Lung (tissue), 12 donors: ENCODE data around the gene CST8. TPM values are rescaled to one million over a fixed set of nuclear protein-coding genes. Genes with fewer than 3 reads are reported as not detected.

Source experiments
- ATAC-seq: fragments of 200-7000 bp; cut with Tn5 transposase; one replicate; pipeline ENCODE4 v1.9.1; 2020; ENCODE audit warnings: moderate number of reproducible peaks; ENCODE audit not compliant: insufficient read depth, low FRiP score
- DNase-seq, 3 donors: peaks; one replicate each; pipeline ENCODE4 v3.0.0-alpha.2; 2013 to 2017
- H3K27ac ChIP-seq, 2 donors: one replicate each; pipeline ENCODE4 v1.5.1; 2013; ENCODE audit warnings: mild to moderate bottlenecking in 2 of 2, moderate library complexity in 2 of 2, control low read depth in 1 of 2, inconsistent platforms in 1 of 2, low read depth in 1 of 2, low read length in 1 of 2
- H3K27me3 ChIP-seq, 3 donors: one replicate each; pipeline ENCODE4 v1.5.1; 2013; ENCODE audit warnings: low read length in 2 of 3; ENCODE audit not compliant: control insufficient read depth in 3 of 3, insufficient read depth in 3 of 3
- H3K36me3 ChIP-seq, 4 donors: one replicate each; pipeline ENCODE4 v1.5.1; 2013; ENCODE audit warnings: low read length in 4 of 4, mild to moderate bottlenecking in 1 of 4, moderate library complexity in 1 of 4; ENCODE audit not compliant: control insufficient read depth in 4 of 4, insufficient read depth in 4 of 4
- H3K4me1 ChIP-seq, 5 donors: one replicate each; pipeline ENCODE4 v1.5.1; 2013; ENCODE audit warnings: low read length in 5 of 5, mild to moderate bottlenecking in 2 of 5, moderate library complexity in 1 of 5; ENCODE audit not compliant: control insufficient read depth in 5 of 5, insufficient read depth in 5 of 5
- H3K4me3 ChIP-seq: one replicate; pipeline ENCODE4 v1.5.1; 2013; ENCODE audit warnings: mild to moderate bottlenecking, control low read depth, moderate library complexity
- H3K9ac ChIP-seq, 2 donors: one replicate each; pipeline ENCODE4 v1.5.1; 2013; ENCODE audit warnings: low read length in 2 of 2, control low read depth in 1 of 2; ENCODE audit not compliant: insufficient read depth in 1 of 2
- H3K9me3 ChIP-seq, 4 donors: one replicate each; pipeline ENCODE4 v1.5.1; 2013; ENCODE audit warnings: low read length in 3 of 4, mild to moderate bottlenecking in 1 of 4, moderate library complexity in 1 of 4; ENCODE audit not compliant: control insufficient read depth in 4 of 4, insufficient read depth in 3 of 4
- WGBS, 2 donors: extraction: QIAGEN DNeasy Blood & Tissue Kit; methylation state at CpG; one replicate each; pipeline ENCODE4 v1.1.7; 2013; 5-methylcytosine and 5-hydroxymethylcytosine counted together
- polyA plus RNA-seq, 2 donors: library from polyadenylated mRNA; stranded (reverse); fragments of 200-250 nt; gene quantifications; one replicate each; pipeline ENCODE4 v1.2.1, GENCODE V29; 2013
- total RNA-seq, 2 donors: library from RNA; depleted of rRNA in 1 of 2; stranded (reverse); fragments of >200 nt in 1 of 2; gene quantifications; one replicate each; pipeline ENCODE4 v1.2.1, GENCODE V29; 2014 to 2021
- TF ChIP-seq, protein P1 (sequence below): IDR thresholded peaks from 2 replicates; pipeline ENCODE4 v1.5.1; 2012; ENCODE audit warnings: mild to moderate bottlenecking; ENCODE audit errors: control extremely low read depth, extremely low read depth
- donor health status: control.
- donor health status: control.
- donor health status: Bipolar disorder and iron deficiency.
- donor health status: healthy.
- donor health status: DM: yes; HTN: yes; CAD: no.

CST8 gene
- total and polyA plus RNA-seq, 4 donors = not detected

DNA sequence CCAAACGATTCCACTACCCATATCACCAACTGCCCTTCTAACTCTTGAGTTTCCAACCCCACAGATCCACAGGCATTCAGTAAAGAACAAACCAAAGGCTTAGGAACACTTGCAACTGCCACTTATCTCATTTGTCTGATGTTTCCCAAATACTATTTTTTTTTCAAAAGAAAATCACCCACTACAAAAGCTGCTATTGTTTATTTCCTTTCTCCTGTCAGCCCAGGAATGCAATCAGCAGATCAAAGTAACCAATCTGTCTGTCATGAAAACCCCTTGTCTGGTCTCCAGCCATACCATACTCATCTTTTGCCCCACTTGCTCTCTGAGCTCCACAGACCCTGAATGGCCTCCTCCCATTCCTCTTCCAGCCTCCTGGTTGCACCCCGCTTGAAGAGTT is 8.8 kb upstream of the CST8 start:
- H3K27me3 ChIP-seq = no peaks in the 10 kb centered on the region
- H3K27ac ChIP-seq = no peak overlapping the region
- H3K4me1 ChIP-seq = no peaks in the 10 kb centered on the region
- WGBS, 2 donors = 66 to 78% methylated on average over 2 of the region's 2 CpGs
- H3K9me3 ChIP-seq = peaks cover 0 to 7% (median 0%) of the 10 kb centered on the region in 4 donors
- no peak overlapping the region for H3K4me3 ChIP-seq
- TF ChIP-seq, protein P1, sequence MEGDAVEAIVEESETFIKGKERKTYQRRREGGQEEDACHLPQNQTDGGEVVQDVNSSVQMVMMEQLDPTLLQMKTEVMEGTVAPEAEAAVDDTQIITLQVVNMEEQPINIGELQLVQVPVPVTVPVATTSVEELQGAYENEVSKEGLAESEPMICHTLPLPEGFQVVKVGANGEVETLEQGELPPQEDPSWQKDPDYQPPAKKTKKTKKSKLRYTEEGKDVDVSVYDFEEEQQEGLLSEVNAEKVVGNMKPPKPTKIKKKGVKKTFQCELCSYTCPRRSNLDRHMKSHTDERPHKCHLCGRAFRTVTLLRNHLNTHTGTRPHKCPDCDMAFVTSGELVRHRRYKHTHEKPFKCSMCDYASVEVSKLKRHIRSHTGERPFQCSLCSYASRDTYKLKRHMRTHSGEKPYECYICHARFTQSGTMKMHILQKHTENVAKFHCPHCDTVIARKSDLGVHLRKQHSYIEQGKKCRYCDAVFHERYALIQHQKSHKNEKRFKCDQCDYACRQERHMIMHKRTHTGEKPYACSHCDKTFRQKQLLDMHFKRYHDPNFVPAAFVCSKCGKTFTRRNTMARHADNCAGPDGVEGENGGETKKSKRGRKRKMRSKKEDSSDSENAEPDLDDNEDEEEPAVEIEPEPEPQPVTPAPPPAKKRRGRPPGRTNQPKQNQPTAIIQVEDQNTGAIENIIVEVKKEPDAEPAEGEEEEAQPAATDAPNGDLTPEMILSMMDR = no peak
- no peak for DNase-seq
- ATAC-seq = no peak
- H3K36me3 ChIP-seq = no peaks in the 10 kb centered on the region
- no peak overlapping the region for H3K9ac ChIP-seq

DNA sequence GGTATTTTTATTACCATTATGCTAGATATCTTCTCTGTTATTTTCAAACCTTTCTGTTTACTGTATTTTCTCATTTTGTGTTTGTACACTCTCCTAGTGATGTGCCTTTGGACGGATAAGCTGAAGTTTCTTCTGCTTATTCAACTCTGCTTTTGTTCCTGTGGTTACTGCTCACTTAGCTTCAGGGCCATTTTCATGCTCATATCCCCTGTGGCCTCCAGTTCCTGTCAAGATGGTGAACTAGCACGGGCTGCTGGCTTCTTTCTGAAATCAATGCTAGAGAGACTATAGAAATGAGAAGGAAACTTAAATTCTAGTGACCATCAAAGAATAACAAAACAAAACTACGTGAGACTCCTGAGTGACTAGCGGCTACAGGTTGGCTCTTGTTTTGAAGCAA is 6.8 kb upstream of the CST8 start:
- Histone ChIP-seq H3K27me3 (no peaks in the 10 kb centered on the region), H3K4me3 (no peak overlapping the region)
- TF ChIP-seq, protein P1 = no peak

DNA sequence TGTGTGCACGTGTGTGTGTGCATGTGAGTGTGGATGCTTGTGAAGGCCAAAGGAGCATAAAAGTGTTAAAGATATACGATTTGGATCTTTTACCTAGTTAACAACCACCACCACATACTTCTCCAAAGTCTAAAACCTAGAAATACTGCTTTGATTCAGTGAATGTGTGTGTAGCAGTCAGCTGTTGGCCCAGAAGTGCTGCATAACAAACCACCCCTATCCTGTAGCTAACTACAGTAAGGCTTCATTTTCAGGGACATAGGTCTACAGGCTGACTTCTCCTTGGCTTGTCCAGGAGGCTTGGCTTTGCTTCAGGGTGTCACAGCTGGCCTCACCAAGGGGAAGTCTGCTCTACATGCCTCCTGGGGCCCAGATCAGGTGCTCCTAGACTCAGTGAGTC is 2.4 kb upstream of the CST8 start:
- 81 to 93% methylated on average over 2 of the region's 2 CpGs for WGBS, 2 donors
- H3K9ac ChIP-seq = no peak overlapping the region
- no peak for DNase-seq
- peaks cover 0 to 2% (median 0%) of the 10 kb centered on the region in 4 donors for H3K9me3 ChIP-seq
- H3K36me3 ChIP-seq = no peaks in the 10 kb centered on the region
- no peak for ATAC-seq
- H3K27ac ChIP-seq = no peak overlapping the region
- no peaks in the 10 kb centered on the region for H3K27me3 ChIP-seq
- no peak overlapping the region for H3K4me3 ChIP-seq
- TF ChIP-seq, protein P1 = no peak
- no peaks in the 10 kb centered on the region for H3K4me1 ChIP-seq

More for the DNA sequence above, 6.8 kb upstream of the CST8 start:
- no peak for ATAC-seq
- Histone ChIP-seq H3K9me3 (peaks cover 0 to 5% (median 0%) of the 10 kb centered on the region in 4 donors), H3K4me1 (no peaks in the 10 kb centered on the region), H3K36me3 (no peaks in the 10 kb centered on the region), H3K27ac (no peak overlapping the region), H3K9ac (no peak overlapping the region)
- DNase-seq = no peak
- whole genome bisulfite sequencing, 2 donors = 68 to 69% methylated on average over 4 of the region's 4 CpGs

DNA sequence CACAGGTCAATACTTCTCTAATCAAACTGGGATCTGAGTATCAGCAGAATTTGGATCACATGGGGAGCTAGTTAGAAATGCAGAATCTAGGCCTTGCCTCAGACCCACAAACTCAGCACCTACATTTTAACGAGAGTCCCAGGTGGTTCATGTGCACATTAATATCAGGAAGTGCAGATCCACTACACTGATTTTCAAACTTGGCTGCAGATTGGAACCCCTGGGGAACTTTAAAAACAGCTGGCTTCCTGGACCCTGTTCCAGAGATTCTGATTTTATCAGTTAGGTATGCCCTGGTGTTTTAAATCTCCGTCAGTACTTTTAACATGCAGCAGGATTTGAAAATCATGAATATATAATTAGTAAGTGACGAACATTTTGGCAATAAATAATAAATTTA is 1.9 kb upstream of the CST8 start:
- DNase-seq (no peak), ATAC-seq (no peak)
- Histone ChIP-seq H3K9ac (no peak overlapping the region), H3K4me3 (no peak overlapping the region), H3K36me3 (no peaks in the 10 kb centered on the region), H3K27ac (no peak overlapping the region), H3K9me3 (peaks cover 0 to 2% (median 0%) of the 10 kb centered on the region in 4 donors), H3K27me3 (no peaks in the 10 kb centered on the region), H3K4me1 (no peaks in the 10 kb centered on the region)
- TF ChIP-seq, protein P1 = no peak
- 88 to 90% methylated on average over 3 of the region's 3 CpGs for WGBS, 2 donors
